Esophagus squamous epithelium (tissue), 5 donors: Measurements from ENCODE around the gene IRX2. TPM values are rescaled to one million over a fixed set of nuclear protein-coding genes. Genes with fewer than 3 reads are reported as not detected.

Experiments
- DNase-seq: peaks from one replicate; lab custom pipeline; 2025; lab: John Stamatoyannopoulos, UW
- H3K27ac ChIP-seq, 4 donors: fragments of 200-600 bp; sonication (generic); one replicate each; pipeline ENCODE4 v1.5.1; 2016 to 2019; ENCODE audit warnings: mild to moderate bottlenecking in 1 of 4
- H3K27me3 ChIP-seq, 4 donors: fragments of 200-600 bp; sonication (generic); 1 replicate in 3 of 4; 2 replicates in 1 of 4; pipeline versions ENCODE4 v1.5.1 to v1.6.0; 2017 to 2021; ENCODE audit warnings: antibody characterized with exemption in 1 of 4
- H3K36me3 ChIP-seq, 3 donors: fragments of 200-600 bp; sonication (generic); one replicate each; pipeline ENCODE4 v1.5.1; 2016 to 2019
- H3K4me1 ChIP-seq, 3 donors: fragments of 200-600 bp; sonication (generic); one replicate each; pipeline ENCODE4 v1.5.1; 2017 to 2019
- H3K4me3 ChIP-seq, 4 donors: fragments of 200-600 bp; sonication (generic); 1 replicate in 3 of 4; 2 replicates in 1 of 4; pipeline ENCODE4 v1.5.1; 2016 to 2019; ENCODE audit warnings: mild to moderate bottlenecking in 2 of 4, moderate library complexity in 1 of 4
- H3K9me3 ChIP-seq, 3 donors: fragments of 200-600 bp; sonication (generic); one replicate each; pipeline ENCODE4 v1.5.1; 2016 to 2019
- CTCF ChIP-seq, 6 experiments: fragments of 450-650 bp in 4 of 6; fragments of 200-600 bp in 2 of 6; sonication (generic) in 2 of 6; IDR thresholded peaks; one replicate each; pipeline ENCODE4 v1.5.1; 2016 to 2019; ENCODE audit warnings: antibody characterized with exemption in 6 of 6, mild to moderate bottlenecking in 4 of 6, moderate library complexity in 4 of 6
- POLR2A ChIP-seq, 4 donors: fragments of 450-650 bp; IDR thresholded peaks; one replicate each; pipeline ENCODE4 v1.6.1; 2017; ENCODE audit warnings: antibody characterized with exemption in 4 of 4, mild to moderate bottlenecking in 4 of 4, moderate library complexity in 3 of 4
- WGBS, 2 donors: methylation state at CpG; one replicate each; pipeline ENCODE4 v1.1.5; 2018; 5-methylcytosine and 5-hydroxymethylcytosine counted together
- intact Hi-C: fragments of 100-400 bp; cut with DNase I; formaldehyde crosslinking; loops from one replicate; pipeline ENCODE4 v1.15.0; 2022
- total RNA-seq, 4 donors: library from RNA; depleted of rRNA; stranded (reverse); fragments of >200 nt; gene quantifications; one replicate each; pipeline ENCODE4 v1.1.0, GENCODE V29; 2016
- donor health status: DM: yes; HTN: yes; CAD: no.

IRX2 gene
- total RNA-seq, 4 donors from 2014 or later: 5.0 to 7.6 (median 6.0) TPM

DNA sequence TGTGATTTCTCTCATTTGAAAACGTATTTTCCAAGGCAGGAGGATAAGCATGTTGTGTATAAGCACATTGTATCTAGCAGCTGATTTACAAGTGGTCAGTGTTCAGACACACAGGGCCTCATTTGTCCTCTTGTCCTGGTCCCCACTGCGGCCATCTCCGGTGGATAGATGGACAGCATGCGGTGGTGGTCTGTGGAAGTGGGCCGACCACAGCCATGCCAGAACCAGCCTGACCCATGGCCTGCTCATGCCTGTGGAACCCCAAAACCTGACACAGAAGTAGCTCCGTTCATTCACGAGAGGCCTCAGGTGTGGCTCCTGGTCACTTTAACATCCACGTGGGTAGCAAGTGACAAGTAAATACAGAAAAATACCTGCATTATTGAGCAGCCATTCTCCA is 14.6 kb downstream of the IRX2 start:
- H3K4me3 ChIP-seq: no peak overlapping the region
- DNase-seq: no peak
- H3K27ac ChIP-seq: no peak overlapping the region
- intact Hi-C loops: no loop called here
- H3K36me3 ChIP-seq: no peaks in the 10 kb centered on the region
- TF ChIP-seq CTCF (IDR thresholded peaks at IDR 0.05): no peak
- no peak for TF ChIP-seq POLR2A (IDR thresholded peaks at IDR 0.05)
- peaks cover 3 to 18% (median 7%) of the 10 kb centered on the region in 3 donors for H3K4me1 ChIP-seq
- no peaks in the 10 kb centered on the region for H3K9me3 ChIP-seq
- H3K27me3 ChIP-seq: peaks cover 0 to 82% (median 8%) of the 10 kb centered on the region in 4 donors
- WGBS, 2 donors: 90% methylated on average over 8 of the region's 8 CpGs

- Histone ChIP-seq H3K27me3 (peaks cover 0 to 82% (median 6%) of the 10 kb centered on the region in 4 donors), H3K9me3 (no peaks in the 10 kb centered on the region), H3K36me3 (no peaks in the 10 kb centered on the region), H3K27ac (no peak overlapping the region), H3K4me1 (peaks cover 3 to 18% (median 7%) of the 10 kb centered on the region in 3 donors), H3K4me3 (no peak overlapping the region)
- no peak for DNase-seq
- no peak for TF ChIP-seq POLR2A (IDR thresholded peaks at IDR 0.05)
- TF ChIP-seq CTCF (IDR thresholded peaks at IDR 0.05): no peak
- 59 to 76% methylated on average over 3 of the region's 3 CpGs for WGBS, 2 donors
- intact Hi-C loops: no loop called here
Measured at GRCh38 chr5:2735996-2736395, 15.5 kb downstream of the IRX2 start.

GRCh38 chr5:2732850-2733249 is 18.6 kb downstream of the IRX2 start:
- Histone ChIP-seq H3K9me3 (no peaks in the 10 kb centered on the region), H3K4me1 (no peaks in the 10 kb centered on the region), H3K36me3 (no peaks in the 10 kb centered on the region), H3K27ac (no peak overlapping the region), H3K4me3 (no peak overlapping the region), H3K27me3 (peaks cover 0 to 82% (median 0%) of the 10 kb centered on the region in 4 donors)
- 0 to 67% methylated on average over 1 to 3 of the region's 3 CpGs for WGBS, 2 donors
- DNase-seq: no peak
- intact Hi-C loops: no loop called here
- TF ChIP-seq POLR2A (IDR thresholded peaks at IDR 0.05) (no peak), CTCF (IDR thresholded peaks at IDR 0.05) (no peak)

DNA sequence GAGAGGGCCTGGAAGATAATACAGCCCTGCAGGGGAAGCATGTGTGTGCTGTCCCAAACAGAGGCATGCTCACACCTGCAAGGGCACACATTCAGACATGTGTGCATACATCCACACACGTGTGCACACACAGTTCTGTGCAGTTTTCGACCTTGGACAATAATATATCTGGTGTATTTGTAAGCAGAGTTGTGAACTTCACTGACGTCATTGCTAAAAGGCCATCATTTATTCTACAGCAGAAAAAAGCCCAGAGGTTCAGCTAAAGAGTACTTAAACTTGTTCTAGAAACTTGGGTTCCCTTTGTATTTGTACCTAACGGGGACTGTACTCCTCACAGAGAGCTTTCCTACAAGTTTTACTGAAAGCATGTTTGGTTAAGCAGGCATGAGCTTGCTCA is 19.5 kb downstream of the IRX2 start:
- WGBS, 2 donors: 61% methylated on average over 3 to 4 of the region's 4 CpGs
- Histone ChIP-seq H3K9me3 (no peaks in the 10 kb centered on the region), H3K4me3 (no peak overlapping the region), H3K4me1 (no peaks in the 10 kb centered on the region), H3K36me3 (no peaks in the 10 kb centered on the region), H3K27ac (no peak overlapping the region), H3K27me3 (peaks cover 0 to 82% (median 0%) of the 10 kb centered on the region in 4 donors)
- no peak for DNase-seq
- intact Hi-C loops: no loop called here
- TF ChIP-seq CTCF (IDR thresholded peaks at IDR 0.05) (no peak), POLR2A (IDR thresholded peaks at IDR 0.05) (no peak)

GRCh38 chr5:2729189-2729588 is 22.3 kb downstream of the IRX2 start:
- Histone ChIP-seq H3K4me3 (no peak overlapping the region), H3K9me3 (no peaks in the 10 kb centered on the region), H3K27me3 (peaks cover 0 to 83% (median 0%) of the 10 kb centered on the region in 4 donors), H3K4me1 (no peaks in the 10 kb centered on the region), H3K27ac (no peak overlapping the region), H3K36me3 (no peaks in the 10 kb centered on the region)
- intact Hi-C loops: no loop called here
- DNase-seq: no peak
- no peak for TF ChIP-seq POLR2A (IDR thresholded peaks at IDR 0.05)
- no peak for TF ChIP-seq CTCF (IDR thresholded peaks at IDR 0.05)
- 66 to 76% methylated on average over 7 of the region's 7 CpGs for whole genome bisulfite sequencing, 2 donors
